Fibroblast of skin of scalp (primary cell): ENCODE results near the gene ANKS1A.
A peak's percentile ranks its signal among the peaks of the same experiment; 100 is the strongest.
"Not testable (repeated sequence)": the region's sequence is repeated elsewhere in the genome, so short reads cannot be mapped to it uniquely, and the experiment has no call there.

ENCODE experiments used
- DNase-seq: peaks from one replicate; pipeline ENCODE4 v3.0.0-alpha.2; 2013

Gene ANKS1A

DNA sequence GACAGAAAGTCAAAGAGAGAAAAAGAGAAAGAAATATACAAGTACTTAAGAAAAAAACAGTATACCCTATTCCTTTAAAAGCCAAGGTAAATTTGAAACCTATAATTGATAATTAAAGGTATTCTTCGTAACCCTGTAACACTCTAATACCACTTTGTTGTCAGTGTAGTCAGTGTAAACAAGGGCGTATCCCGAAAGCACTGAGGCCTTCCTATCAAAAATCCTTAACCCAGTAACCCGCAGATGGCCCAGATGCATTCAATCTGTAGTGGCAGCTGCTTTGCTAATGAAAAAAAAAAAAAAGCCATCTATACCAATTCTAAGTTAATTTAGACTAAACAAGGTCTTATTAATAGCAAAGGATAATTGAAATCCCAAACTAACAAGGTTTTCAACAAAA, 110.9 kb downstream of the ANKS1A start:
- not testable (repeated sequence) for DNase-seq

DNA sequence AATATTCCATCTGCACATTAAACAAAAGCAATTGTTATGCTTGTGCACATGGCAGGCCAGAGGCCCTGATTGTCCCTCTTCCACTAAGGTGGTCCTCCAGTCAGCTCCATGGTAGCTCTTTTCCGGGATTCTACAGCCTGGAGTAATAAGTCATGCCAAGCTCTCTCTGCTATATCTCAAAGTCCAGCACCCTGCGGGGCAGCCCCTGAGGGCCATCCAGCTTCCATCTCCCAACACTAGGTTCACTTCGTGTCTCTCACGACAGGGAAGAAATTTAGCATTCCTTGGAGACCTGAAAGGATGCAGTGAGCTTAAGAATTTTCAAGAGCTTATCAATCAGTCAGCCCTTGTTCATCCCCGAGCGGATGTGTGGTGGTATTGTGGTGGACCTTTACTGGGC, 112.3 kb downstream of the ANKS1A start:
- not testable (repeated sequence) for DNase-seq

DNA sequence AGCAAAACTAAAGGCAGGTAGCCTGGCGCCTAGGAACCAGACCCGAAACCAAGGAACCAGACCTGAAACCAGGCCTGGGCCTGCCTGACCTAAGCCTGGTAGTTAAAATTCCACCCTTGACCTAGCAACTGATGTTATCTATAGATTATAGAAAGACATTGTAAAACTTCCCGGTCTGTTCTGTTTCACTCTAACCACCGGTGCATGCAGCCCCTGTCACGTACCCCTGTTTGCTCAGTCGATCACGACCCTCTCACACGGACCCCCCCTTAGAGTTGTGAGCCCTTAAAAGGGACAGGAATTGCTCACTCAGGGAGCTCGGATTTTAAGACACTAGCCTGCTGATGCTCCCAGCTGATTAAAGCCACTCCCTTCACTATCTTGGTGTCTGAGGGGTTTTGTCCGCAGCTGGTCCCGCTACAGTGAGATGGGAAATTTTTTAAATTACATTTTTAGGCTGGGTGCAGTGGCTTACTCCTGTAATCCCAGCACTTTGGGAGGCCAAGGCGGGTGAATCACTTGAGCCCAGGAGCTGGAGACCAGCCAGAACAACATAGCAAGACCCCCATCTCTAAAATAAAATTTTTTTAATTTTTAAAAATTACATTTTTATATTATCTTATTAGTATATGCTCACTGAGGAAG, 115.0 kb downstream of the ANKS1A start:
- not testable (repeated sequence) for DNase-seq

DNA sequence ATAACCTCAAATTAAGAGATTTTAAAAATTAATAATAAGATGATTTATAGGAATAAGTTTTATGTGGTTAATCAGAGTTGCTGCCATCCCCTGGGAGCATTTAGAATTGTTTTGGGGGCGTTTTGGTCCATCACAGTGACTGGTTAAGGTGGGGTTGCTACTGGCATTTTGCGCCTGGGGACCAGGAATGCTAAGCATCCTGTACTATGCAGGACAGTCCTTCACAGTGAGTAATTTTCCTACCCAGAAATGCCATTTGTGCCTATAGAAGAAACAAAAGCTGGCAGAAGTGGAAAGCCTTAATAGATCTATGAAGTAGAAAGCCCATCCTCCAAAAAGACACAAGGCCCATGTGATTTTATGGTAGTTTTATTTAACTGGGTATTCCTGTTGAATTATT, 118.0 kb downstream of the ANKS1A start:
- DNase-seq = peak; percentile 29

DNA sequence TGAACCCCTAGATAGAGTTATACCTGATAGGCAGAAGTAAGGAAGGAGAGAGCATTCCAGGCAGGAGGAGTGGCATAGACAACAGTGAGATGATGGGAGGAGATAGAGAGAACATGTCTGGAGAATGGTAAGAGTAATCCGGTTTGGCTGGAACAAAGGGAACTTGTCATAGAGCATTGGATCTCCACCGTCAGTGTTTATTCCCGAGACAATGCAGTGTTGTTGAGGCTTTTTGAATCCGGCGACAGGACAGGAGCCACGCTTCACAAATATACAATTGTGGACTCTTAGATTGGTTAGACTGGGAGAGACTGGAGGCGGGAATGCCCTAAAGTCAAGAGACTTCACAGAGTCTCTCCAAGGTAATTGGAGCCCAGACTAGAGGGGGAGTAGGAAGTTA, 119.8 kb downstream of the ANKS1A start:
- DNase-seq = no peak

DNA sequence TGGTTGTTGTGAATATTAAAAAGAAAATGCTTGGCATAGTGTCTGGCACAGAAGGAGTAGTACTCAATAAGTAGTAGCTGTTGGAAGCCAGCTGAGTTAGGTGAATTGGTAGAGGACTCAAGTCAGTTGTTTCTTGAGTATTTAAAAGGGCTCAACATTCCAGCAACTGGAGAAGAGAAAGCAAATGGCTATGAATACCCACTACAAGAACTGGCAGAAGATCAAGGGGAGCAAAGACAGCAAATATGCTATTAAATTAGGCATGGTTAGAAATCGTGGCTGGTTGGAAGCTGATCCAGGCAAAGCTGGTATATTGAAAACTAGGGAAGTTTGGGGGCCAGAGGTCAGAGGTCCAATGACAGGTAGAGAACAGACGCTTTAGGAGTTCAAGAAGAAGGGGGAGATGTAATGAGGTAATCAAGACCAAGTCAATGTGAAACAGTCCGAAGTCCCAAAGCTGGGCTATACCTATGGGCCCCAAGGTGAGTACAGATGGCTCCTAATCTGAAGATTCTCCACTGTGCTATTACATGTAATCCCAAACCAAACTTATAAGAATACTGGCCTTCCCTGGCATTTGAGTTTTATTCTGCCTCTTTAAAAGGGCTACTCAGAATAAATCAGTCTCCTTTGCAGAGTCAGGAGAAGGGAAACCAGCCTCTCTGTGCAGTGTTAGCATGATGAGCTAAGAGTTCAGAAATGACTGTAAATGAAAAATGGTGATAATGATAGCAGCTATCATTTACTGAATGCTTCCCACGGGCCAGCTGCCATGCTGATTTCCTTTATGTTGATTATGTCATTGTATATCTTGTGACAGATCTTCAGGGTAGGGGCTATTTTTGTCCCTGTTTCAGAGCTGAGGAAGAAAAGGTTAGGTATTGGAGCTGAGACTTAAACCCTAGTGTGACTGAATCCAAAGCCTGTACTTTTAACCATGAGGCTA, 122.3 kb downstream of the ANKS1A start:
- DNase-seq = peak; percentile 7

DNA sequence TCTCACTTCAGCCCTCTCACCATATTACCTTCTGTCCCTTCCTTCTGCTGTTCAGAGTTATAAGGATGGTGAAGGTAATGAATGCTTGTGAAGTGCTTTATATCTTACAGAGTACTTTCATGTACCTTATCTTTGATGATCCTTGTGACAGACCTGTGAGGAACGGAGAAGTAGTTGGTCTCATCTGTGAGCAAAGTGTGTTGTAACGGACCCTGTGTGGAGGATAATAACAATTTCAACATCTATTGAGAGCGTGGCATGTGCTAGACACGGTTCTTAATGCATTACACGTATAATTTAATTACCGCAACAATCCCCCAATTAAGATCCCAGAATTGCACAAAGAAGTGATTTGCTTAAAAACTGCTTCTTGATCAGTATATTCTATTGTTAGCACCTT, 124.6 kb downstream of the ANKS1A start:
- no peak for DNase-seq

DNA sequence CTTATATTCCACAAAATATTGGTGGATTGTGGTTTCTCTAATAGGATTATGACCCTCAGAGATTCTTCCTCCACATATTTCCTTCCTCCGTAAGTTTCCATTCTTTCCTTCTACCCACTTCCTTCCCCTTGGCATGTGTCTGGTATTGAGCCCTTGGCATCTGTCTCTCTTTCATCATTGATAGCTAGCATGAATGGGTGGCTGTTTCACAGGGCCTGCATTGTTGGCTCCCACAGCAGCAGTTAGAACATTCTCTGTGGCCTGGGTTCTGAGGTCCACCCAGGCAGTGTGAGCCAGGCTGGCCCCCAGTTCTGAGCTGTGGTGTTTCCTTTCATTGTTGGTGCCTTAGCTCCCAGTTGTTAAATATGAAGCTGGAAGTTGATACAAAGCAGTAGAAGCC, 125.3 kb downstream of the ANKS1A start:
- DNase-seq = no peak

DNA sequence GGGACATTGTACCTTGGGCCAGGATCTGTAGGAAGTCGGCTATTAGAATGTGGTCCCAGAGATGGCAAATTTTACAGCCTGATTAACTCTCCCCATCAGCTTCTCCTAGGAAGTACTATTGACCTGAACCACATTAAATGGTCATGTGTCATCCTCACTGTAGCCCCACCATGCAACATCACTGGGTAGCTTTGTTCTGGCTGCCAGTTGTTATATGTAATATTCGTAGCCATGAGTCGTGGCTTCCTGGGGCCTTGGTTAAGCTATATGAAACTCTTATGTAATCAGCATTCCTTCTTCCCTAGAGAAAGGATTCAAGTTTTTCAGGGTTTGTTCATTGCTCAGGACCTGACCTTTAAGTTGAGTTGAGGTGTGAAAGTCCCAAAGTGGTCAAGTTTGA, 125.7 kb downstream of the ANKS1A start:
- peak; percentile 81 for DNase-seq

DNA sequence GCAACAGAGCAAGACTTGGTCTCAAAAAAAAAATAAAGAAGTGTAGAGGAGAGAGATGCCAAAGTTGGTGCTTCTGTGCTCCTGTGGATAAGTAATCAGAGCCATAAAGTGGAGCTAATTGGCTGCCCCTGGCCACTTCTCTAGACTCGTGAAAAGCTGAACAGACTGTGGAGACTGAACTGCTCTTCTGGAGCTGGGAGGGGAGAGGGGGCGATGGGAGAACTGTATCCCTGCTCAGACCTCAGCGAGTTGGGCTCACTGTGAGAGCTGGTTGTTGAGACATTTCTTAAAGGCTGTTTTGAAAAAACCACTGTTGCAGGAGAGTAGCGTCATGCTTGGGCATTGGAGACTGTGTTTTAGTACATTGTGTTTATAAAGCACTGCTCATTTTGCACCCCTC, 126.4 kb downstream of the ANKS1A start:
- DNase-seq = no peak

DNA sequence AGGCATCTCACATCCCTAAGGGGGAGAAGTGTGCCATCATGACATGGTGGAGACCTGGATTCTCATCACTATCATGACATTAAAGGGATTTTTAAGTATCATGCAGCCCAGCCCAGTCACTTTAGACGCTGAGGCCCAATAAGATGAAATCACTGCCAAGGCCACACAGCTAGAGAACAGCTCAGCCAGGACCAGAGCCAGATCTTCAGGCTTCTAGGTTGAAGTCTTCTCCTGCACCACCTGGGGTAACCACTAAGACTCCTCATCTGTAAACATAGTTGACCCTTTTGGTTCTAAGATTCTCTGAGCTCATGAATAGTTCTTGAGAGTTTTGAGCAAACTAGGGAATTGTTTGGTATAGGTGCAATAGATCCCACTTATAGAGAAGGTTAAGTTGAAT, 126.9 kb downstream of the ANKS1A start:
- DNase-seq = no peak

DNA sequence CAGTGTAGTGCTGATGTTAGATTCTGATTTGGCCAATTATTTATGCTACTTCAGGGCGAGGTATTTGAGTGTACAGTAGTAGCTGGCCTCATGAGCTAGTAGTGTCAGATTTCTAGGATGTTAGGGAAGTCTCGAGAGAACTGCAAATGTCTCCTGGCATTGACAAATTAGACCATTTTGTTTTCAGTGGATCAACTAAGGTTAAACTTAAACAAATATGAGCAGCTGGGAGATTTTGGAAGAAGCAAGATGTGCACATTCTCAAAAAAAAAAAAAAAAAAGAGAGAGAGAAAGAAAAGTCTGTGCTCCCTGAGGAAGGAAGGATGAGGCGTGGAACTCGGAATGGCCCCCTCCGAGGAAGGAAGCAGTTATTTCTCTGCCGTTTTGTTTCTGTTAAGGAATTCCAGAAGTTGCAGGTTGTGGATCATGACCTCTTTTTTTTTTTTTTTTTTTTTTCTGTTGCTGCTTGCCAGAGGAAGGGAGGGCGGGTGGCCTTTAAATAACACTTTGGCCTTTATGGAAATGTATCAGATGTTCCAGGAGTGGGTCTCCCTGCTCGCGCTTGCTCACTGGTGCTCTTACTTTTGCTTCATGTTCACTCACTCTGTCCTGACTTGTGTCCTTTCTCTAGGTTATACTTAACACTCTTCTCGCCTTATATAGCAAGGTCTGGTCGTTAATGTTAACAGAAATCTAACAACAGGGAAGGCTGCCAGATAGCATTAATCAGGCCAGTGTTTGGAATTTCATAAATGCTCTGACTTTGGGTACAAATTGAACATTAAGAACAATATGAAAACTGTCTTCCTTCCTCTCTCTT, 127.7 kb downstream of the ANKS1A start:
- DNase-seq = peak; percentile 69

DNA sequence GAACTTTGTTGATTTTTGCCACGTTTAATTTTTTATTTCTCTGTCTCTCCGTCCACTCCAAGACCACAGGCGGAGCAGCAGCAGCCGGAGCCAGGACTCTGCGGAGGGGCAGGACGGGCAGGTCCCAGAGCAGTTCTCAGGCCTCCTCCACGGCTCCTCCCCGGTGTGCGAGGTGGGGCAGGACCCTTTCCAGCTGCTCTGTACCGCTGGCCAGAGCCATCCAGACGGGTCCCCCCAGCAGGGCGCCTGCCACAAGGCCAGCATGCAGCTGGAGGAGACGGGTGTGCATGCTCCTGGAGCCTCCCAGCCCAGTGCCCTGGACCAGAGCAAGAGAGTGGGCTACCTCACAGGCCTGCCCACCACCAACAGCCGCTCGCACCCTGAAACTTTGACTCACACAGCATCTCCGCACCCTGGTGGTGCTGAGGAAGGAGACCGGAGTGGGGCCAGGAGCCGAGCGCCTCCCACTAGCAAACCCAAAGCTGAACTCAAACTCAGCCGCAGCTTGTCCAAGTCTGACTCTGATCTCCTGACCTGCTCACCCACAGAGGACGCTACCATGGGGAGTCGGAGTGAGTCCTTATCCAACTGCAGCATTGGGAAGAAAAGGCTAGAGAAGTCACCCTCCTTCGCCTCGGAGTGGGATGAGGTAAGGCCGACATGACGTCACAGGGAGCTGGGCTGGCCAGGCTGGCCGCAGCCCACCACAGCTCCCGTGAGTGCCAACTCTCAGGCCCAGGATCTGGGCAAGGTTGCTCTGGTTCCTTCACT, 128.5 kb downstream of the ANKS1A start:
- no peak for DNase-seq

DNA sequence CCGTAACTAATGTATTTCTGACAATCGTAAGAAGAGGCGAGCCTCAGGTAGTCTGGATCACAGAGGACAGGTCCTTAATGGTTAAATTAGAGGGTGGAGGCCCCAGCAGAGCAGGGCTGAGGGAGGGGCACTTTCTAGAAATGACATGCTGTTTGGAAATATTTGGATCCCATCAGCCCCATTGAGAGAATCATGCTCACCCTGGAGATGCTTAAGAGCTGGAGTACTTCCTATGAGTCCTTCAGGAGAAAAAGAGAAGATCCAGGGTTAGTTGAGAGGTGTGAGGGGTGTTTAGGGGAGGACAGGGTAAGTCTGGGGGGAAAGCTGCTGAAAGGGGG, 129.1 kb downstream of the ANKS1A start:
- no peak for DNase-seq

DNA sequence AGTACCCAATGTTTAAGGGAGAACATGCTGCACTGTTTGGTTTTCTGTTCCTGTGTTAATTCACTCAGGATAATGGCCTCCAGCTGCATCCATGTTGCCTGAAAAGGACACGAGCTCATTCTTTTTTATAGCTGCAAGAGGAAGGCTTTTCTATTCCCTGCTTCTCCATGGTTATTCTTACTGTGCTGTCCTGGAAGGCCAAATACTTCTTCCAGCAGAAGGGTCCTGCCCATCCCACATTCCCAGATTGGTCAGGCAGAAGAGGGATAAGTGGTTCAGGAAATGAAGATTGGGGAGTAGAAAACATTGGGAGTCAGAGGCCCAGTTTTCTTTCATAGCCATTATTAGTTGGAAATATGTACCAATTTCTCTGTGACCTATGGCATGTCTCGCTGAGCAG, 129.7 kb downstream of the ANKS1A start:
- no peak for DNase-seq

DNA sequence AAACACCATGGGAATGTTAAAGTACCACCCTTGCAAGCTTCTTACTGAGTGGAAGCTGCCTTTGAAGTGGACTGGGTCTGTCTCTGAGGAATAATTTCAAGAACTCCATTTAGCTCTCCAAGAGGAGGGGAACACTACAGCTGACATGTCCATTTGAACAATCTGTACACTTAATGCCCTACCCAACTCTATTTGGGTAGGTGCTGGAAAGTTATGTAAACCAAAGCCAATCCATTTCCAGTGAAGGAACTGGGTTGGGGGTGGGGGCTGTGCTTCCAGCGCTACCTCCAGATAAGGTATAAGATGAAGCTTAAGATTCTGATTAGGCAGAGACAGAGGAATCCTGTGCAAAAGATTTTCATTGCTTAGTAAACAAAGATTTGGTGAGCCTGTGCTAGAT, 130.1 kb downstream of the ANKS1A start:
- DNase-seq = no peak

DNA sequence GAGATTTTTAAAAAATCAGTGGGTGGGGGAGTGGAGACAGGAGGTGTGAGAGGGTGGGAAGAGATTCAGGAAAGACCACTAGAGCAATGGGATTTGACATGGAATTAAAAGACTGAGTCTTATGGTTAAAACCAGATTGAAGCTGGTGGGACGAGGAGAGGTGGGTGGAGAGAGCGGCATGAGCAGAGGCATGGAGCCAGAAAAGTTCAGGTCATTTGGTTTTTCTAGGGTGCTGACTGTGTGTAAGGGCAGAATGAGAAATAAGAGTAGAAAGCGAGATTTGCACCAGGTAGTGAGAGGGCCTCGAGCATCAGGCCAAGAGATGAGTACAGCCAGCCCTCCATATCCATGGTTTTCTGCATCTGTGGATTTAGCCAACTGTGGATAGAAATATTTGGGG, 130.8 kb downstream of the ANKS1A start:
- no peak for DNase-seq

DNA sequence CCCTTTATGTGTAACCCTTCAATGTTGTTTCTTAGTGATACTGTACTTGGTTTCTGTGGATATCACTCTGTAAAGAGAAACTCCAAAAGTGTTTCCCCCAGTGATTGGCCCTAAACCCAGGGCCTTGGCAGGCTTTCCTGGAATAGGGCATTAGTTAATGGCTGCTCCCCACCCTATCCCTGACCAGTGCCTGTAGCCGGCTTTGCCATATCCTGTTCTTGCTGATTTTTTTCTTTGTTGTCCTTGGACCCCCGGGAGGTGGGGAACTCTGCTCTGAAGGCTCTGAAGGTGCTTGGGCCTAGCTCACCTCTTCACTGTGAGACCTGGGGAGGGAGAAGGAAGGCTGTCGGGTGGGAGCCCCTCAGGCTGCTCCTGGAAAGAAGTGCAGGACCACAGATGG, 131.9 kb downstream of the ANKS1A start:
- DNase-seq = no peak

DNA sequence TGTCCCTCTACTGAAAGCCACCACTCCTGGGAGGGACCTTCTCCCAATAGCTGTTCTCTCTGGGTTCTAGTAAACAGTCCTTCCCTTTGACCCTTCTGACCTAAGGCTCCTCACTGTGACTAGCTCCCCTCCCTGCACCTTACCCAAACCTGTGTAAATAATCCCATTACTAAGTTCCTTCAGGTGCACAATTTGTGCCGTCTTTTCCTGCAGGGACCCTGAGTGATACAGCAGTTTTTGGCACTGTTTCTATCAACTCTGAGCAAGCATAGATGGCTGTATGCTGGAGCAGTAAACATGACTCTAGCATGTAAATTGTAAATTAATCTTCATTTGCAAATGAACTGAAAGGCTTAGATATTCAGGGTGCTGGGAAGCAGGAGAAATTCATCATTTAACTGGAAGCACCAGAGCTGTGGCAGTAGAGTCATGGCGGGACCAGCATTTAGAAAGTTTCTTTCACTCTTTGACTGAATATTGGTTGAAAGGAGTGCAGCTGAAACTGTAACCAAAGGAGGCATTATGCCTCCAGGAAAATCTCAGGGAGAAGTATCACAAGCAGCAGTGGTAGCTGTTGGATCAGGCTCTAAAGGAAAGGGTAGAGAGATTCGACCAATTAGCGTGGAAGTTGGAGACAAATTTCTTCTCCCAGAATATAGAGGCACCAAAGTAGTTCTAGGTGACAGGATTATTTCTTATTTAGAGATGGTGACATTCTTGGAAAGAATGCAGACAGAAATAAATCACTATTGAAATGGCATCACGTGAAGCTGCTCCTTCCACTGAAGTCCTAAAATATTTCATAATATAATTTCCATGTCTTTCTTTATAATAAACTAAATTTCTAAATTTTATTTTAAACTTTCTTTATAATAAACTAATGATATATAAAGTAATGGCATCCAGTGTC, 134.3 kb downstream of the ANKS1A start:
- no peak for DNase-seq

DNA sequence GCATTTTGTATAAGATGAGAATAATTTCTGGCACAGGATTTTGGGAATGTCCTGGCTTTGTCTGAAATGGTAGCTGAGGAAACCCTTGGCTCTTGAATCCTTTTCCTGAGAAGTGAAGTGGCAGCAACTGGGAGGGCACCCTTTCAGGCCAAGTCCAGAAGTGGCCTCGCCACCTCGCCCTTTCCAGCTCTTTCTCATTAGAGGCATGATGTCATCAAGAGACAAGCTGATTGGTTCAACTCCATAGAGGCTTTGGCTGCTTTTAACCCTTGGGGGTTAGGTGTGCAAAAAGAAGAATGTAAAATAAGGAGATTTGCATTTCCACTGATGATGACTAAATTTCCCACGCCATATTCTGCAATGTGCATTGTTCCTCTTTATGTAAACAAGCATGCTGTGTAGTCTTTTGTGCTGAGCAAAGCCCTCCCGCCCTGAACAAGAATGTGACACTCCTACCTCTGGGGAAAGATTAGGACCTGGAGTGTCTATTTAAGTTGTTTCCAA, 135.5 kb downstream of the ANKS1A start:
- peak; percentile 64 for DNase-seq
